Neutrophil (primary cell): ENCODE data around the gene GID4.
"Not testable (repeated sequence)": the region's sequence is repeated elsewhere in the genome, so short reads cannot be mapped to it uniquely, and the experiment has no call there.

Experiments
- H3K27ac ChIP-seq: fragments of 200-600 bp; sonication (generic); 2 replicates; pipeline ENCODE4 v1.5.1; 2016; ENCODE audit warnings: mild to moderate bottlenecking, moderate library complexity
- H3K27me3 ChIP-seq: fragments of 200-600 bp; sonication (generic); 2 replicates; pipeline ENCODE4 v1.6.0; 2016; ENCODE audit warnings: mild to moderate bottlenecking
- H3K36me3 ChIP-seq: fragments of 200-600 bp; sonication (generic); 2 replicates; pipeline ENCODE4 v1.5.1; 2017
- H3K4me1 ChIP-seq, 2 experiments: fragments of 200-600 bp in 1 of 2; sonication (generic) in 1 of 2; 1 replicate in 1 of 2; 2 replicates in 1 of 2; pipeline versions ENCODE4 v1.5.1 to v1.6.1; 2013 to 2016; ENCODE audit warnings: low read depth in 1 of 2, low read length in 1 of 2, mild to moderate bottlenecking in 1 of 2, moderate library complexity in 1 of 2; ENCODE audit not compliant: control insufficient read depth in 1 of 2, insufficient read depth in 1 of 2
- H3K4me3 ChIP-seq, 2 experiments: fragments of 200-600 bp in 1 of 2; sonication (generic) in 1 of 2; 1 replicate in 1 of 2; 2 replicates in 1 of 2; pipeline ENCODE4 v1.5.1; 2013 to 2016; ENCODE audit warnings: low read depth in 1 of 2, low read length in 1 of 2, mild to moderate bottlenecking in 1 of 2, moderate library complexity in 1 of 2
- H3K9me3 ChIP-seq: fragments of 200-600 bp; sonication (generic); 2 replicates; pipeline ENCODE4 v1.5.1; 2016
- TF ChIP-seq, protein P1 (sequence below): fragments of 200-600 bp; sonication (generic); IDR thresholded peaks from 2 replicates; pipeline ENCODE4 v1.5.1; 2016; ENCODE audit warnings: antibody characterized with exemption

Gene GID4

DNA sequence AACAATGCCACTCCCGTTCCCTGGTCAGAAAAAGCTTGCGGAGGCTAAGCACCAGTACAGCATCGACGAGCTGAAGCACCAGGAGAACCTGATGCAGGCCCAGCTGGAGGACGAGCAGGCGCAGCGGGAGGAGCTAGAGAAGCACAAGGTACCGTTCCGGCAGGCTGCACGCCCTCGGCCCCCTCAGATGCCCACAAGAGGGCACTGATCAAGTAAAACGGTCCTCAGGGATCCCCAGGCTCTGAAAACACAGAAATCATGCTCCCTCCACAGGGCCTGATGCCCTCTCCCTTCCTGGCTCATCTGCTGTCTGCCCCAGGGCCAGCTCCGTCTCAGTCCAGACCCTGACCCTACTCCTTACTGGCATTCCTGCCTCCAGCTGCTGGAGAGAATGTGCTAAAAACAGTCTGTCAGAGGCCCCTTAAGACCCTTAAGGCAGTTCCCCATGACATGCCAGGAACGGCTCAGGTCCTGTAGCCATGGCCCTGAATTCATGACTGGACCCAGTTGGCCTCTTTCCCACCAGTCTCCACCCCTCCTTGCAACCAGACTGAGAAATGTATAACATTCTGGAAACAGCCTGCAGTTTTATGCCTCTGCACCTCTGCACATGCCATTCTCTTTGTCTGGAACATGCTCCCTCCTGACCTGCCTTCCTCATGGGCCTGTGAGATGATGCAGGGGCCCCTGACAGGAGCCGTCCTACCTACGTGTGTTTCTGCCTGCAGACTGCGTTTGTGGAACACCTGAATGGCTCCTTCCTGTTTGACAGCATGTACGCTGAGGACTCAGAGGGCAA is 44.7 kb upstream of the GID4 start:
- Histone ChIP-seq H3K27me3 (no peaks in the 10 kb centered on the region), H3K27ac (no peak overlapping the region), H3K4me1 (no peaks in the 10 kb centered on the region), H3K4me3 (no peak overlapping the region), H3K36me3 (no peaks in the 10 kb centered on the region), H3K9me3 (no peaks in the 10 kb centered on the region)
- TF ChIP-seq, protein P1, sequence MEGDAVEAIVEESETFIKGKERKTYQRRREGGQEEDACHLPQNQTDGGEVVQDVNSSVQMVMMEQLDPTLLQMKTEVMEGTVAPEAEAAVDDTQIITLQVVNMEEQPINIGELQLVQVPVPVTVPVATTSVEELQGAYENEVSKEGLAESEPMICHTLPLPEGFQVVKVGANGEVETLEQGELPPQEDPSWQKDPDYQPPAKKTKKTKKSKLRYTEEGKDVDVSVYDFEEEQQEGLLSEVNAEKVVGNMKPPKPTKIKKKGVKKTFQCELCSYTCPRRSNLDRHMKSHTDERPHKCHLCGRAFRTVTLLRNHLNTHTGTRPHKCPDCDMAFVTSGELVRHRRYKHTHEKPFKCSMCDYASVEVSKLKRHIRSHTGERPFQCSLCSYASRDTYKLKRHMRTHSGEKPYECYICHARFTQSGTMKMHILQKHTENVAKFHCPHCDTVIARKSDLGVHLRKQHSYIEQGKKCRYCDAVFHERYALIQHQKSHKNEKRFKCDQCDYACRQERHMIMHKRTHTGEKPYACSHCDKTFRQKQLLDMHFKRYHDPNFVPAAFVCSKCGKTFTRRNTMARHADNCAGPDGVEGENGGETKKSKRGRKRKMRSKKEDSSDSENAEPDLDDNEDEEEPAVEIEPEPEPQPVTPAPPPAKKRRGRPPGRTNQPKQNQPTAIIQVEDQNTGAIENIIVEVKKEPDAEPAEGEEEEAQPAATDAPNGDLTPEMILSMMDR = no peak

DNA sequence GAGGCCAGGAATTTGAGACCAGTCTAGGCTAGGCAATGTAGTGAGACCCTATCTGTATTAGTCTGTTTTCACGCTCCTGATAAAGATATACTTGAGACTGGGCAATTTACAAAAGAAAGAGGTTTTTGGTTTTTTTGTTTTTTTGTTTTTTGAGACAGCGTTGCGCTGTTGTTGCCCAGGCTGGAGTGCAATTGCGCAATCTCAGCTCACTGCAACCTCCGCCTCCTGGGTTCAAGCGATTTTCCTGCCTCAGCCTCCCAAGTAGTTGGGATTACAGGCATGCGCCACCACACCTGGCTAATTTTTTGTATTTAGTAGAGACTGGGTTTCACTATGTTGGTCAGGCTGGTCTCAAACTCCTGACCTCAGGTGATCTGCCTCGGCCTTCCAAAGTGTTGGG is 43.3 kb upstream of the GID4 start:
- H3K9me3 ChIP-seq, H3K36me3 ChIP-seq, H3K4me3 ChIP-seq, H3K27me3 ChIP-seq, H3K4me1 ChIP-seq, H3K27ac ChIP-seq: not testable (repeated sequence)

DNA sequence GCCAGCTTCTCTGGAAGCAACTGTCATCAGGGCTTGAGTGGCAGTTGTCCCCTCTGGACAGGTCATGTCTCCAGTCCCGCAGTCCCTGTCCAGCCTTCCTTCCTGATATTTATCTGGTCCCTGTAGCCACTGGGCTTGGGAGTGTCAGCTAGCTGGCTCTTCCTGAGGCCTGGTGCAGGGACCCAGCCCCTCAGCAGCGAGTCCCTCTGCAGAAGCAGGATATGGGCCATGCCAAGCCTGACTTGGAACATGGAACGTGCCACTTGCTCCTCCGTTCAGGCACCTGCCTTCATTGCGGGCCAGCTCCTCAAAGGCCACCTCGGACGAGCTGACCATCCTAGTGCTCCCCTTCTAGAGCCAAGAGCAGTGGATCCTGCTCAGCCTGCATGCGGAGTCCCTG is 40.3 kb upstream of the GID4 start:
- Histone ChIP-seq H3K27me3 (no peaks in the 10 kb centered on the region), H3K4me1 (no peaks in the 10 kb centered on the region), H3K27ac (no peak overlapping the region), H3K4me3 (no peak overlapping the region), H3K9me3 (no peaks in the 10 kb centered on the region), H3K36me3 (no peaks in the 10 kb centered on the region)
- TF ChIP-seq, protein P1 = no peak

DNA sequence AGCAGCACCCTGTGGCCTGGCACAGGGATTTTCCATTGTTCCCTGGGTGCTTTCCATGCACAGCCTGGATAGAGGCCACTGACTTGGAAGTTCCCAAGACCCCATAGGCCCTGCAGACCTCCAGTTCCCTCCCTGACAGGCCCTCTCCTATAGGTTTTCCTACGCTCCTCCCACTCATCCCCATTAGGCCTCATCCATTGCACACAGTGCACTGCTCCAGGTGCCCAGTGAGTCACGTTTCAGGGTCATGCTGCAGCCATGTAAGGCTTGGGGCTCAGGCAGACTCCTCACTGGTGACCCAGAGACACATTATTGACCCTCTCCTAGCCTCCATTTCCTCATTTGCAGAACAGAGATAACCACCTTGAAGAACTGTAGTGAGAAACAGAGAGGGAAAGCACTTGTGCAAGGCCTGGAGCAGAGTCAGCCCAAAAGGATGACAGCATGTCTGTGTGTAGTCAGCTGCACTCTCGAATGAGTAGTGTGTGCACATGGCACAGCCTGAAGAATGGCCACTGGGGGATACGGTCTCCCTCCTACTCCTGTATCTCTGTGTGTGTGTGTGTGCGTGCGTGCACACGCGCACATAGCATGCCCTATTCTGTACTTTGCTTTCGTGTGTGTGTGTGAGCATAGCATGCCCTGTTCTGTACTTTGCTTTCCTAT is 39.7 kb upstream of the GID4 start:
- Histone ChIP-seq H3K9me3 (no peaks in the 10 kb centered on the region), H3K4me3 (no peak overlapping the region), H3K27me3 (no peaks in the 10 kb centered on the region), H3K36me3 (no peaks in the 10 kb centered on the region), H3K4me1 (no peaks in the 10 kb centered on the region), H3K27ac (no peak overlapping the region)
- TF ChIP-seq, protein P1 = no peak

DNA sequence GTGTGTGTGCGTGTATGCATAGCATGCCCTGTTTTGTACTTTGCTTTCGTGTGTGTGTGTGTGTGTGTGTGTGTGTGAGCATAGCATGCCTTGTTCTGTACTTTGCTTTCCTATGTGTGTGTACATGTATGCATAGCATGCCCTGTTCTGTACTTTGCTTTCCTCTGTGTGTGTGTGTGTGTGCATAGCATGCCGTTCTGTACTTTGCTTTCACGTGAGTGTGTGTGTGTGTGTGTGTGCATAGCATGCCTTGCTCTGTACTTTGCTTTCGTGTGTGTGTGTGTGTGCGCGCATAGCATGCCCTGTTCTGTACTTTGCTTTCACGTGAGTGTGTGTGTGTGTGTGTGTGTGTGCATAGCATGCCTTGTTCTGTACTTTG is 39.2 kb upstream of the GID4 start:
- H3K36me3 ChIP-seq = no peaks in the 10 kb centered on the region

DNA sequence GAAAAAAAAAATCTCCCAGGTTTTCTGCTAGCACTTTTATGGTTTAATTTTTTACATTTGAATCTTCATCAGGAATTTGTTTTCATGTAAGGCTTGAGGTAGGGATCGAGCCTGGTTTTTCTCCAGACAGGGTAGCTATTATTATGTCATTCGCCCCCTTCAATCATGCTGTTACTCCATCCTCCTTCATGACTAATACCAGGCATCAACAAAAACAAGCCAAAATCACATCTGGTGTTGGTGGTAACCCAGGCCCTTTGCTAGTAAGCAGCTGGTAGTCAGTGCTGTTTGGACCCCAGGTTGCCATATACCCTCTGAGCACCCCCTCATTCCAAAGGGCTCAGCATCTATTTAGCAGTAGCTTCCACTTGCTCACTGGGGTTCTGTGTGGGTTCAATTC is 37.0 kb upstream of the GID4 start:
- Histone ChIP-seq H3K9me3 (no peaks in the 10 kb centered on the region), H3K27ac (no peak overlapping the region), H3K4me1 (no peaks in the 10 kb centered on the region), H3K4me3 (no peak overlapping the region), H3K27me3 (no peaks in the 10 kb centered on the region), H3K36me3 (peaks cover 11% of the 10 kb centered on the region)
- TF ChIP-seq, protein P1 = no peak

More for the DNA sequence above, 39.2 kb upstream of the GID4 start:
- Histone ChIP-seq H3K27me3 (no peaks in the 10 kb centered on the region), H3K4me1 (no peaks in the 10 kb centered on the region), H3K27ac (no peak overlapping the region), H3K4me3 (no peak overlapping the region), H3K9me3 (no peaks in the 10 kb centered on the region)
- TF ChIP-seq, protein P1 = no peak
